Endodermal cell (in vitro differentiated cells): ENCODE measurements around the gene RAC3. TPM values are rescaled to one million over a fixed set of nuclear protein-coding genes. Genes with fewer than 3 reads are reported as not detected.
A peak's percentile ranks its signal among the peaks of the same experiment; 100 is the strongest.

ENCODE experiments used
- DNase-seq: peaks from one replicate; pipeline ENCODE4 v3.0.0-alpha.2; 2017
- H3K27ac ChIP-seq: 2 replicates; pipeline ENCODE4 v1.5.1; 2013; ENCODE audit warnings: mild to moderate bottlenecking, low read depth, low read length, moderate library complexity
- H3K27me3 ChIP-seq: 2 replicates; pipeline ENCODE4 v1.6.1; 2013; ENCODE audit warnings: mild to moderate bottlenecking, low read length, moderate library complexity; ENCODE audit not compliant: insufficient read depth, control insufficient read depth, poor library complexity, severe bottlenecking
- H3K36me3 ChIP-seq: 2 replicates; pipeline ENCODE4 v1.7.0; 2013; ENCODE audit warnings: mild to moderate bottlenecking, low read length, moderate library complexity; ENCODE audit not compliant: control insufficient read depth, insufficient read depth
- H3K4me1 ChIP-seq: one replicate; pipeline ENCODE4 v1.7.0; 2013; ENCODE audit warnings: low read length; ENCODE audit not compliant: control insufficient read depth, insufficient read depth
- H3K4me3 ChIP-seq: 2 replicates; pipeline ENCODE4 v1.5.1; 2013; ENCODE audit warnings: mild to moderate bottlenecking, low read length, moderate library complexity
- H3K9ac ChIP-seq: 2 replicates; pipeline ENCODE4 v1.6.1; 2013; ENCODE audit warnings: mild to moderate bottlenecking, low read length, moderate library complexity; ENCODE audit not compliant: poor library complexity, severe bottlenecking; ENCODE audit errors: extremely low read depth
- H3K9me3 ChIP-seq: 2 replicates; pipeline ENCODE4 v1.6.1; 2013; ENCODE audit warnings: mild to moderate bottlenecking, low read length, moderate library complexity; ENCODE audit not compliant: control insufficient read depth
- H3K27ac Mint-ChIP-seq: 2 replicates; pipeline ENCODE4 v1.8.0; 2020; ENCODE audit warnings: mixed read lengths
- H3K27me3 Mint-ChIP-seq: 2 replicates; pipeline ENCODE4 v1.8.0; 2021; ENCODE audit warnings: mild to moderate bottlenecking, mixed read lengths; ENCODE audit not compliant: insufficient read depth
- H3K36me3 Mint-ChIP-seq: 2 replicates; pipeline ENCODE4 v1.8.0; 2020; ENCODE audit warnings: low read depth, mixed read lengths
- H3K4me1 Mint-ChIP-seq: 2 replicates; pipeline ENCODE4 v1.8.0; 2020; ENCODE audit warnings: mixed read lengths
- H3K4me3 Mint-ChIP-seq: 2 replicates; pipeline ENCODE4 v1.8.0; 2020; ENCODE audit warnings: mild to moderate bottlenecking, moderate library complexity, mixed read lengths
- H3K9me3 Mint-ChIP-seq: 2 replicates; pipeline ENCODE4 v1.8.0; 2020; ENCODE audit warnings: mild to moderate bottlenecking, mixed read lengths
- WGBS, 2 experiments: methylation state at CpG; one replicate each; pipeline versions ENCODE4 v1.1.5 to v1.1.7; 2013; ENCODE audit warnings: missing lambda C conversion rate in 2 of 2, mixed read lengths in 1 of 2; ENCODE audit not compliant: insufficient coverage in 1 of 2, insufficient read length in 1 of 2; 5-methylcytosine and 5-hydroxymethylcytosine counted together
- total RNA-seq, 2 donors: library from RNA; stranded (reverse); fragmentation: NEBNext Ultra II Directional in 1 of 2; extraction: Animal tissue kit (Norgen Biotek cat#: 25700) in 1 of 2; gene quantifications; 2 replicates in 1 of 2; 3 replicates in 1 of 2; pipeline ENCODE4 v1.2.1, GENCODE V29; 2021
- TF ChIP-seq, protein P1 (sequence below): fragments of 200-600 bp; sonication (generic); conservative IDR thresholded peaks from 2 replicates; pipeline ENCODE4 v1.5.0; 2021; ENCODE audit warnings: antibody characterized with exemption, mild to moderate bottlenecking

The RAC3 gene
- total RNA-seq, 2 donors from 2014 or later: 45.7 to 53.9 TPM

DNA sequence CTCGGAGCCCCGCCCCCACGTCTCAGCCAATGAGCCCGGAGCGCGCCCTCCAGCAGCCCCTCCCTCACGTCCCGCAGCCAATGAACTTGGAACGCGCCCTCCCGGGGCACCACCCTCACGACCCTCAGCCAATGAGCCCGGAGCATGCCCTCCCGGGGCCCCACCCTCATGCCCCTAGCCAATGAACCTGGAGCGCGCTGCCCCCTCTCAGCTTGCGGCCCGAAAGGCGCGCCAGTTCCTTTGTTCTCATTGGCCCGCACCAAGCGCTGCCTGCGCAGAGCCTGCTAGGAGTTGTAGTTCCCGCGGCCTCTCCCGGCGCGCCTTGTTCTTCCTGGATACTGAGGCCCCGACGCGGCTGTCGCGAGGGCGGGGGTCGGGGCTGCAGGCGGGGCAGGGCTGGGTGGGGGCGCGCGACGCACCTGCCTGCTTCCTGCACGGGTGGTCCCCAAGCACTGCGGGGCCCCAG lies 8.5 kb upstream of the RAC3 start, which contains the start of gene LRRC45:
TSS of gene LRRC45 (plus strand) at position 325 of the 466 bp plus-strand sequence. CDS start 339 bp downstream, outside the sequence.
- Mint-ChIP-seq H3K4me3 (peak within 1 kb of the TSS; percentile 76), H3K36me3 (peaks cover 16% of the 10 kb centered on the region), H3K27me3 (no peaks in the 10 kb centered on the region), H3K27ac (peak within 1 kb of the TSS; percentile 78), H3K9me3 (no peaks in the 10 kb centered on the region), H3K4me1 (peaks cover 10% of the 10 kb centered on the region)
- Histone ChIP-seq H3K9me3 (no peaks in the 10 kb centered on the region), H3K36me3 (peaks cover 7% of the 10 kb centered on the region), H3K4me3 (peak within 1 kb of the TSS; percentile 91), H3K27me3 (no peaks in the 10 kb centered on the region), H3K9ac (peak within 1 kb of the TSS; percentile 81), H3K27ac (peak within 1 kb of the TSS; percentile 72), H3K4me1 (peaks cover 4% of the 10 kb centered on the region)
- TF ChIP-seq, protein P1, sequence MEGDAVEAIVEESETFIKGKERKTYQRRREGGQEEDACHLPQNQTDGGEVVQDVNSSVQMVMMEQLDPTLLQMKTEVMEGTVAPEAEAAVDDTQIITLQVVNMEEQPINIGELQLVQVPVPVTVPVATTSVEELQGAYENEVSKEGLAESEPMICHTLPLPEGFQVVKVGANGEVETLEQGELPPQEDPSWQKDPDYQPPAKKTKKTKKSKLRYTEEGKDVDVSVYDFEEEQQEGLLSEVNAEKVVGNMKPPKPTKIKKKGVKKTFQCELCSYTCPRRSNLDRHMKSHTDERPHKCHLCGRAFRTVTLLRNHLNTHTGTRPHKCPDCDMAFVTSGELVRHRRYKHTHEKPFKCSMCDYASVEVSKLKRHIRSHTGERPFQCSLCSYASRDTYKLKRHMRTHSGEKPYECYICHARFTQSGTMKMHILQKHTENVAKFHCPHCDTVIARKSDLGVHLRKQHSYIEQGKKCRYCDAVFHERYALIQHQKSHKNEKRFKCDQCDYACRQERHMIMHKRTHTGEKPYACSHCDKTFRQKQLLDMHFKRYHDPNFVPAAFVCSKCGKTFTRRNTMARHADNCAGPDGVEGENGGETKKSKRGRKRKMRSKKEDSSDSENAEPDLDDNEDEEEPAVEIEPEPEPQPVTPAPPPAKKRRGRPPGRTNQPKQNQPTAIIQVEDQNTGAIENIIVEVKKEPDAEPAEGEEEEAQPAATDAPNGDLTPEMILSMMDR: no peak
- WGBS, 2 experiments: 0% methylated on average over 2 to 42 of the region's 42 CpGs
- DNase-seq: peak; percentile 100

- H3K9ac ChIP-seq: peak overlapping the region; percentile 34
Observed at GRCh38 chr17:82023447-82024241, 7.8 kb upstream of the RAC3 start.

DNA sequence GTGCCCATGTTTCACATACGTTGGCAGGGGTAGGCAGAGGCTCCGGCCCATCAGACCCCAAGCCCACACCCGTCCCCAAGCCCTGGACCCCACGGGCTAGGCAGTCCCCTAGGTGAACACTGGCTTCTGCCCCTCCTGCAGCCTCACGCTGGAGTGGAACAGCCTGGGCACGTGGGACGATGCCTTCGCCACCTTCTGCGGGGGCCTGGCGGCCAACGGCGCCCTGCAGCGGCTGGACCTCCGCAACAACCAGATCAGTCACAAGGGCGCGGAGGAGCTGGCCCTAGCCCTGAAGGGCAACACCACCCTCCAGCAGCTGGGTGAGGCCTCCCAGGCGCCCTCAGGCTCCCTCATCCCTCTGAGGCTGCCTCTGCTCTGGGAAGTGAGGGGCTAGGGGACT lies 6.6 kb upstream of the RAC3 start:
- Mint-ChIP-seq H3K27me3 (no peaks in the 10 kb centered on the region), H3K36me3 (peaks cover 12% of the 10 kb centered on the region)
- H3K9ac ChIP-seq: no peak overlapping the region

More at GRCh38 chr17:82023447-82024241, 7.8 kb upstream of the RAC3 start:
- peak overlapping the region; percentile 76 for H3K4me3 Mint-ChIP-seq
- H3K9me3 ChIP-seq: no peaks in the 10 kb centered on the region
- peaks cover 4% of the 10 kb centered on the region for H3K4me1 ChIP-seq
- TF ChIP-seq, protein P1: no peak
- H3K27ac ChIP-seq: no peak overlapping the region
- no peaks in the 10 kb centered on the region for H3K9me3 Mint-ChIP-seq
- H3K27me3 ChIP-seq: no peaks in the 10 kb centered on the region
- peaks cover 10% of the 10 kb centered on the region for H3K4me1 Mint-ChIP-seq
- peaks cover 2% of the 10 kb centered on the region for H3K36me3 ChIP-seq
- H3K36me3 Mint-ChIP-seq: peaks cover 13% of the 10 kb centered on the region
- peak overlapping the region; percentile 82 for H3K4me3 ChIP-seq
- peak; percentile 80 for DNase-seq
- H3K27ac Mint-ChIP-seq: no peak overlapping the region
- no peaks in the 10 kb centered on the region for H3K27me3 Mint-ChIP-seq
- WGBS, 2 experiments: 12 to 14% methylated on average over 49 to 55 of the region's 55 CpGs

More for the DNA sequence above, 6.6 kb upstream of the RAC3 start:
- no peak overlapping the region for H3K4me3 ChIP-seq
- DNase-seq: no peak
- WGBS, 2 experiments: 95 to 98% methylated on average over 15 to 17 of the region's 17 CpGs
- H3K4me3 Mint-ChIP-seq: peak overlapping the region; percentile 76
- peaks cover 10% of the 10 kb centered on the region for H3K4me1 Mint-ChIP-seq
- TF ChIP-seq, protein P1: no peak
- no peaks in the 10 kb centered on the region for H3K9me3 ChIP-seq
- H3K4me1 ChIP-seq: peaks cover 4% of the 10 kb centered on the region
- no peaks in the 10 kb centered on the region for H3K27me3 ChIP-seq
- no peaks in the 10 kb centered on the region for H3K36me3 ChIP-seq
- H3K27ac ChIP-seq: no peak overlapping the region
- no peaks in the 10 kb centered on the region for H3K9me3 Mint-ChIP-seq
- no peak overlapping the region for H3K27ac Mint-ChIP-seq
